ENCODE data around the gene NUTM2E.
"Not testable (repeated sequence)": the region's sequence is repeated elsewhere in the genome, so short reads cannot be mapped to it uniquely, and the experiment has no call there.

NUTM2E gene

DNA sequence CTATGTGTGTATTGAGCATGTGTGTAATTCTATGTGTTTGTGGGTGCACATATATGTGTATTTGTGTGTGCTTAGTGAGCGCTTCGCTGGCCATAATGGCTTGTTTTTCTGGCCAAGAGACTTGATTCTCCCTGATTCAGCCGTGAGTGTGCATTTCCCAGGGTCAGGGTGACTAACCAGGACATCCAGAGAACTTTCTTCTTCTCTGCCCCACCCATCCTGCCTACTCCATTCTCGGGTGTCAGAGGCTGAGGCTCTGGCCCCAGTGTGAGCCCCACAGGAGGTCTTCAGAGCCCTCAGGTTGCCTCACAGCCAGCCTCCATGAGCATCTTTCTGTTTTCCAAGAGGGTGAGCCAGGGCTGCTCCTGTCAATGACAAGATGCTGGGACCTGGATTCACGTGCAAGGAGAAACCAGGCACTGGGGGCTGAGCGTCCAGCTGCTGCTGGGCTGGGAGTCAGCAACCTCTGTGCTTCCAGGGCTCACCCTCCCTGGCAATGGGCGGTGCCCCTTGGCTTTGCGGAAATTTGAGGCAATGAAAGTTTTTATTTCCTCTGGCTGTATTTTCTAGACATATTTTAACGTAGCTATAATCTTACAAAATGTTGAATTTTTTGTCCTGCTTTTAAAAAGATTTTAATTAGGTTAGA lies 40.5 kb downstream of the NUTM2E start:
- DNase-seq: not testable (repeated sequence)

DNA sequence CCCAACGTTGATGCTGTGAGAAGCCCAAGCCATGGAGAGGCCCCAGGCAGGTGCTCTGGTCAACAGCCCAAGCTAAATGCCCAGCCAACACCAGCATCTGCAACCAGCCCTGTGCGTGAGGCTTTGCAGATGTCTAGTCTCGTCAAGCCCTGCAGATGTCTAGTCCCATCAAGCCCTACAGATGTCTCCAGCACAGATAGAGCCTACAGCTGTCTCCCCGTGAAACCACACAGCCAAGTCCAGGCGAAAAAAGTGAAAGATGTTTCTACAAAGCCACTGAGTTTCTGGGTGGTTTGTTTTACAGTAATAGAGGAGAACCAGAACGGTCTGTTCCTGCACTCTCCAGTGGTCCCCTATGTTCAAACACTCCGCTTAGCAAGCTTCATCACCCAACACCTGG lies 41.5 kb downstream of the NUTM2E start:
- DNase-seq: not testable (repeated sequence)

- DNase-seq: not testable (repeated sequence)
Observed at GRCh38 chr10:79869439-79870097, 43.0 kb downstream of the NUTM2E start.

DNA sequence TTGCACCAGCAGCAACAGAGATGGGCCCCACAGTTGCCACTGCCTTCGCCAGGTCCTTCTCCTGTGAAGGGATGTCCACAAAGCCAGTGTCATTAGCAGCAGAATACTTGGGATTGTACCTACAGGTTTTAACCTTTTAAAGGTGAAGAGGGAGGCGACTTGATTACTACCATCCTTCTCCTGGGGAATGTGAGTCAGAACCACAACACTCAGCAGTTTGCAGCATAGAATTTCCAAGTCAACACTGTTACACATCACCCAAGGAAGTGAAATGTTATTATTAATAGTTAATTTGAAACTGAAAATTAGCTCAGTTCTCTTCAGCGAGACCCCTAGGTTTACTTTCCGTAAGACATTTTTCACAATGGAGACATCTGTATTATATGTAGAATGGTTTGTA lies 45.2 kb downstream of the NUTM2E start:
- not testable (repeated sequence) for DNase-seq
